Stimulated activated CD4-positive, alpha-beta T cell treated with anti-CD3 and anti-CD28 coated beads, Interleukin-2, amount 100 ng/mL, for 4 hours (primary cell): ENCODE data around the gene NGF.

Experiments
- DNase-seq: peaks from one replicate; pipeline ENCODE4 v3.0.0-alpha.2; 2020; ENCODE audit warnings: low read depth

The NGF gene

DNA sequence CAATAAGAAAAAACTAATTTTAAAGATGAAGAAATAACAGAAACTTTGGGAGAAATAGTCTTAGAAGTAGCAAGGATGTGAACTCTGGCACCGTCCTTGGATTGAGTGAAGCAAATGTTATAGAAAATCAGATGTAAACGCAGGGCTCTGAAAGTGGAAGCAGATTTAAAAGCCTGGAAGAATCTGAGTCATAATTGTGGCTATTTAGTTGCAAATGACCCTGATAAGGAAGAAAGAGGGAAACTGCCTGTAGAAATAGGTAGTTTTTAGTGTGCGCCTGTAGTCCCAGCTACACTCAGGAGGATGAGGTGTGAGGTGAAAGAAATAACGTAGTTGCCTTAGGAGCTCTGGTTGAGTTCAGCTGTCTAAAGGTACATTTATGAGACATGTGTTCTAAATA lies 101.0 kb downstream of the NGF start:
- DNase-seq: no peak
